ENCODE data around the gene CNTNAP5. TPM values are rescaled to one million over a fixed set of nuclear protein-coding genes. Genes with fewer than 3 reads are reported as not detected.

CNTNAP5 gene
- total and polyA plus RNA-seq, 9 of the 15 experiments (the other 6 are each of a cell fraction or from before 2014, with no cell fraction given): not detected

GRCh38 chr2:124920448-124920847, 895.4 kb downstream of the CNTNAP5 start:
- Histone ChIP-seq H3K4me2 (ENCODE audit: insufficient read depth, low read length) (no peak overlapping the region), H3K9me3 (replicated peaks; ENCODE audit: control insufficient read depth, insufficient read depth, low read depth, low read length) (no peaks in the 10 kb centered on the region; the same call in 1 of the 2 replicates), H4K20me1 (replicated peaks; ENCODE audit: control insufficient read depth, insufficient read depth, low read length) (no peaks in the 10 kb centered on the region), H2AFZ (ENCODE audit: low read depth, low read length) (no peak overlapping the region), H3K79me2 (ENCODE audit: control insufficient read depth, insufficient read depth, low read length) (no peaks in the 10 kb centered on the region), H3K4me1 (replicated peaks in 1 of 2; ENCODE audit: control insufficient read depth in 2 of 2, insufficient read depth in 2 of 2, low read length in 2 of 2) (no peaks in the 10 kb centered on the region), H3K9ac (ENCODE audit: insufficient read depth in 1 of 2, low read depth in 2 of 2, low read length in 2 of 2) (no peak overlapping the region), H3K27me3 (ENCODE audit: control insufficient read depth in 2 of 2, insufficient read depth in 2 of 2, low read length in 2 of 2) (no peaks in the 10 kb centered on the region), H3K27ac (ENCODE audit: extremely low read depth, low read depth, low read length) (no peak overlapping the region), H3K9me1 (ENCODE audit: control insufficient read depth, insufficient read depth, low read length) (no peaks in the 10 kb centered on the region), H3K36me3 (ENCODE audit: control insufficient read depth, insufficient read depth, low read length) (no peaks in the 10 kb centered on the region), H3K4me3 (no peak overlapping the region)
- 0% methylated on average over 1 of the region's 1 CpG for WGBS (ENCODE audit: insufficient coverage, low coverage, missing lambda C conversion rate)
- intact Hi-C loops (cut with micrococcal nuclease): no loop called here
- FAIRE-seq: no peak
- BruUV-seq (replicated peaks): no TSS peak
- POLR2A ChIA-PET: no interaction called here
- no peak for DNase-seq (ENCODE audit: extremely low read depth in 1 of 4, low spot score in 3 of 4)
- in situ Hi-C loops (cut with MboI): no loop called here
- ATAC-seq: no peak
- CTCF ChIA-PET (ENCODE audit: low intra/inter-chr PET ratio): no interaction called here
- TF ChIP-seq L3MBTL2 (IDR thresholded peaks at IDR 0.05) (no peak), FOXP4 (CRISPR knock-in tag; IDR thresholded peaks at IDR 0.05; ENCODE audit: borderline replicate concordance) (no peak), HDAC8 (tag; IDR thresholded peaks at IDR 0.05) (no peak), NR2C2 (CRISPR knock-in tag; IDR thresholded peaks at IDR 0.05) (no peak), NR2C2 (tag; IDR thresholded peaks at IDR 0.05) (no peak), FOS (IDR thresholded peaks at IDR 0.05; ENCODE audit: extremely low read depth, insufficient read length) (no peak), ZBTB17 (CRISPR knock-in tag; IDR thresholded peaks at IDR 0.05) (no peak), ATF4 (CRISPR knock-in tag; IDR thresholded peaks at IDR 0.05) (no peak), ZBTB49 (CRISPR knock-in tag; IDR thresholded peaks at IDR 0.05; ENCODE audit: borderline replicate concordance) (no peak), ZNF696 (CRISPR knock-in tag; conservative IDR thresholded peaks at IDR 0.05) (no peak), NR4A1 (CRISPR knock-in tag; IDR thresholded peaks at IDR 0.05) (no peak), NR4A1 (tag; IDR thresholded peaks at IDR 0.05) (no peak), RBFOX2 (IDR thresholded peaks at IDR 0.05; ENCODE audit: low read depth, low read length) (no peak), NEUROD1 (IDR thresholded peaks at IDR 0.05; ENCODE audit: borderline replicate concordance, low read depth, low read length, partially characterized antibody) (no peak), HDGF (IDR thresholded peaks at IDR 0.05) (no peak), HNRNPUL1 (IDR thresholded peaks at IDR 0.05; ENCODE audit: low read length) (no peak), GATAD2B (IDR thresholded peaks at IDR 0.05; ENCODE audit: borderline replicate concordance) (no peak), HINFP (tag; conservative IDR thresholded peaks at IDR 0.05; ENCODE audit: low read depth) (no peak)

Data from K562 (cell line).